ENCODE measurements around the gene QSOX2. TPM values are rescaled to one million over a fixed set of nuclear protein-coding genes. Genes with fewer than 3 reads are reported as not detected.

Gene QSOX2
- total RNA-seq, 3 donors from 2014 or later (not counting 1 experiment from before 2014, with no cell fraction given): 10.8 to 16.7 (median 16.6) TPM

- ATAC-seq: no peak
- Histone ChIP-seq H3K27me3 (ENCODE audit: control insufficient read depth, insufficient read depth, low read length) (no peaks in the 10 kb centered on the region), H3K9me3 (ENCODE audit: control insufficient read depth, insufficient read depth, low read length) (no peaks in the 10 kb centered on the region), H3K36me3 (ENCODE audit: control insufficient read depth, insufficient read depth, low read length) (peaks cover 9% of the 10 kb centered on the region), H3K27ac (ENCODE audit: low read length) (no peak overlapping the region), H3K4me1 (ENCODE audit: control insufficient read depth, insufficient read depth, low read length) (peaks cover 32% of the 10 kb centered on the region), H3K4me3 (ENCODE audit: low read length) (no peak overlapping the region)
- Mint-ChIP-seq H3K4me1 (peaks cover 21 to 26% of the 10 kb centered on the region in 2 donors), H3K27me3 (ENCODE audit: low read depth in 2 of 2) (no peaks in the 10 kb centered on the region), H3K4me3 (no peak overlapping the region), H3K36me3 (no peaks in the 10 kb centered on the region), H3K27ac (no peak overlapping the region), H3K9me3 (no peaks in the 10 kb centered on the region)
- no peak for DNase-seq
- intact Hi-C loops (cut with micrococcal nuclease): no loop called here
- WGBS (ENCODE audit: insufficient coverage): 88% methylated on average over 17 of the region's 18 CpGs
- TF ChIP-seq CTCF (IDR thresholded peaks at IDR 0.05): no peak
These were observed 17.3 kb downstream of the QSOX2 start for GRCh38 chr9:136228107-136228875.

GRCh38 chr9:136226680-136227407, 18.8 kb downstream of the QSOX2 start:
- no peaks in the 10 kb centered on the region for H3K27me3 Mint-ChIP-seq (ENCODE audit: low read depth in 2 of 2)
- peaks cover 19 to 20% of the 10 kb centered on the region in 2 donors for H3K4me1 Mint-ChIP-seq
- no peaks in the 10 kb centered on the region for H3K36me3 Mint-ChIP-seq
- no peak for DNase-seq
- no peak for TF ChIP-seq CTCF (IDR thresholded peaks at IDR 0.05)
- 95% methylated on average over 30 of the region's 30 CpGs for WGBS (ENCODE audit: insufficient coverage)
- H3K9me3 Mint-ChIP-seq: no peaks in the 10 kb centered on the region
- intact Hi-C loops (cut with micrococcal nuclease): no loop called here
- Histone ChIP-seq H3K27me3 (ENCODE audit: control insufficient read depth, insufficient read depth, low read length) (no peaks in the 10 kb centered on the region), H3K4me1 (ENCODE audit: control insufficient read depth, insufficient read depth, low read length) (peaks cover 32% of the 10 kb centered on the region), H3K4me3 (ENCODE audit: low read length) (no peak overlapping the region), H3K9me3 (ENCODE audit: control insufficient read depth, insufficient read depth, low read length) (no peaks in the 10 kb centered on the region), H3K36me3 (ENCODE audit: control insufficient read depth, insufficient read depth, low read length) (peaks cover 19% of the 10 kb centered on the region), H3K27ac (ENCODE audit: low read length) (peak overlapping the region; percentile 87)
- no peak overlapping the region for H3K4me3 Mint-ChIP-seq
- no peak overlapping the region for H3K27ac Mint-ChIP-seq
- no peak for ATAC-seq

- DNase-seq: peak; percentile 39 to 80
- no peaks in the 10 kb centered on the region for H3K27me3 ChIP-seq (ENCODE audit: control insufficient read depth, insufficient read depth, low read length)
- H3K36me3 Mint-ChIP-seq: no peaks in the 10 kb centered on the region
- ATAC-seq: peak; percentile 75 to 88 (median 79)
- H3K27me3 Mint-ChIP-seq (ENCODE audit: low read depth in 2 of 2): no peaks in the 10 kb centered on the region
- H3K9me3 Mint-ChIP-seq: no peaks in the 10 kb centered on the region
- no peaks in the 10 kb centered on the region for H3K9me3 ChIP-seq (ENCODE audit: control insufficient read depth, insufficient read depth, low read length)
- H3K36me3 ChIP-seq (ENCODE audit: control insufficient read depth, insufficient read depth, low read length): peaks cover 27% of the 10 kb centered on the region
- 77% methylated on average over 30 of the region's 30 CpGs for WGBS (ENCODE audit: insufficient coverage)
- H3K27ac ChIP-seq (ENCODE audit: low read length): peak overlapping the region; percentile 87
- intact Hi-C loops (cut with micrococcal nuclease): no loop called here
- no peak overlapping the region for H3K4me3 ChIP-seq (ENCODE audit: low read length)
- peak overlapping the region; percentile 18 for H3K4me3 Mint-ChIP-seq
- peaks cover 27% of the 10 kb centered on the region for H3K4me1 ChIP-seq (ENCODE audit: control insufficient read depth, insufficient read depth, low read length)
- peaks cover 17 to 20% of the 10 kb centered on the region in 2 donors for H3K4me1 Mint-ChIP-seq
- peak; percentile 74 for TF ChIP-seq CTCF (IDR thresholded peaks at IDR 0.05)
- H3K27ac Mint-ChIP-seq: peak overlapping the region; percentile 47 to 78
These were observed 19.6 kb downstream of the QSOX2 start for GRCh38 chr9:136225748-136226679.
